OCI-LY3 (cell line): ENCODE measurements around the gene CRYL1.

Source experiments
- H2AFZ ChIP-seq: fragments of 200-600, 300-600 bp; shearing (Covaris generic); 2 replicates; pipeline ENCODE4 v1.6.0; 2014; ENCODE audit warnings: antibody characterized with exemption, low read depth, low read length
- H3K27ac ChIP-seq: fragments of 200-600, 300-600 bp; sonication (generic); 2 replicates; pipeline ENCODE4 v1.5.1; 2014; ENCODE audit warnings: mild to moderate bottlenecking, low read length, moderate library complexity, mixed read lengths
- H3K27me3 ChIP-seq: fragments of 200-600, 300-600 bp; sonication (generic); 2 replicates; pipeline ENCODE4 v1.6.1; 2014; ENCODE audit warnings: low read depth, low read length, mixed read lengths
- H3K36me3 ChIP-seq: fragments of 200-600, 300-600 bp; sonication (generic); replicated peaks from 2 replicates; pipeline ENCODE3; 2014; ENCODE audit warnings: low read depth, low read length, mixed read lengths
- H3K4me1 ChIP-seq: fragments of 300-600, 200-600 bp; sonication (generic); 2 replicates; pipeline ENCODE4 v1.6.1; 2014; ENCODE audit warnings: low read length, mixed read lengths
- H3K4me2 ChIP-seq: fragments of 200-600, 300-600 bp; sonication (generic); 2 replicates; pipeline ENCODE4 v1.6.1; 2014; ENCODE audit warnings: low read length, mixed read lengths
- H3K4me3 ChIP-seq: fragments of 300-600, 200-600 bp; sonication (generic); 2 replicates; pipeline ENCODE4 v1.5.1; 2014; ENCODE audit warnings: antibody characterized with exemption, mild to moderate bottlenecking, low read length, moderate library complexity
- H3K79me2 ChIP-seq: fragments of 300-600, 200-600 bp; shearing (Covaris generic); 2 replicates; pipeline ENCODE4 v1.6.1; 2014; ENCODE audit warnings: mild to moderate bottlenecking, low read length, mixed read lengths
- H3K9ac ChIP-seq: fragments of 300-600, 200-600 bp; shearing (Covaris generic); 2 replicates; pipeline ENCODE4 v1.6.0; 2014; ENCODE audit warnings: mild to moderate bottlenecking, low read length, moderate library complexity
- H3K9me3 ChIP-seq: fragments of 200-600, 300-600 bp; shearing (Covaris generic); 2 replicates; pipeline ENCODE4 v1.6.1; 2014; ENCODE audit warnings: low read length, mixed read lengths; ENCODE audit not compliant: insufficient read depth
- H4K20me1 ChIP-seq: fragments of 200-600, 300-600 bp; sonication (generic); 2 replicates; pipeline ENCODE4 v1.6.1; 2016; ENCODE audit warnings: low read length, mixed read lengths; ENCODE audit not compliant: insufficient read depth
- EZH2phosphoT487 ChIP-seq: fragments of 200-600 bp; shearing (Covaris generic); IDR thresholded peaks from 2 replicates; pipeline ENCODE4 v1.6.1; 2018; ENCODE audit warnings: antibody characterized with exemption, mixed run types, low read depth
- TF ChIP-seq, protein P1 (sequence below): fragments of 200-600, 300-600 bp; sonication (generic); IDR thresholded peaks from 2 replicates; pipeline ENCODE4 v1.5.1; 2014; ENCODE audit warnings: antibody characterized with exemption, low read length, low read depth

The CRYL1 gene

DNA sequence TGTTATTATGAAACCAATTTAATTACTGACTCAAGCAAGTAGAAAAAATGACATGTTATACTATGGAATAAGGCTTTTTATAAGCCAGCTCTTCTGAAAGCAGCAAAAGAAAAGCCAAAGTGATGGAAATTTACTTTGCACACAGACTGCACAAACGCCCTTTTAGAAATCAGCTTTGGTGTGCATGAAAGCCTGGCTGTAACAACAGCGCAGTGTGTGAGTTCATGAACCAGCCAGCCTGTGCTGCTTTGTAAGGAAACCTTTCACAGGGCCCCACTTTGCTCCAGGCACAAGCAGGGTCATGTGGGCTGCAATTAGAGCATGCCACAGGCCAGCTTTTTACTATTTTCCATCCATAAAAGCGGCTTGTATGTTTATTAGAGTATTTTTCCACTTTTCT lies 27.7 kb upstream of the CRYL1 start:
- Histone ChIP-seq H3K9ac (no peak overlapping the region), H3K4me3 (no peak overlapping the region), H2AFZ (no peak overlapping the region), H3K36me3 (no peaks in the 10 kb centered on the region), H3K27me3 (no peaks in the 10 kb centered on the region), H4K20me1 (no peaks in the 10 kb centered on the region), H3K9me3 (no peaks in the 10 kb centered on the region), H3K4me1 (no peaks in the 10 kb centered on the region), H3K79me2 (no peaks in the 10 kb centered on the region), H3K4me2 (no peak overlapping the region), H3K27ac (no peak overlapping the region)
- TF ChIP-seq, protein P1, sequence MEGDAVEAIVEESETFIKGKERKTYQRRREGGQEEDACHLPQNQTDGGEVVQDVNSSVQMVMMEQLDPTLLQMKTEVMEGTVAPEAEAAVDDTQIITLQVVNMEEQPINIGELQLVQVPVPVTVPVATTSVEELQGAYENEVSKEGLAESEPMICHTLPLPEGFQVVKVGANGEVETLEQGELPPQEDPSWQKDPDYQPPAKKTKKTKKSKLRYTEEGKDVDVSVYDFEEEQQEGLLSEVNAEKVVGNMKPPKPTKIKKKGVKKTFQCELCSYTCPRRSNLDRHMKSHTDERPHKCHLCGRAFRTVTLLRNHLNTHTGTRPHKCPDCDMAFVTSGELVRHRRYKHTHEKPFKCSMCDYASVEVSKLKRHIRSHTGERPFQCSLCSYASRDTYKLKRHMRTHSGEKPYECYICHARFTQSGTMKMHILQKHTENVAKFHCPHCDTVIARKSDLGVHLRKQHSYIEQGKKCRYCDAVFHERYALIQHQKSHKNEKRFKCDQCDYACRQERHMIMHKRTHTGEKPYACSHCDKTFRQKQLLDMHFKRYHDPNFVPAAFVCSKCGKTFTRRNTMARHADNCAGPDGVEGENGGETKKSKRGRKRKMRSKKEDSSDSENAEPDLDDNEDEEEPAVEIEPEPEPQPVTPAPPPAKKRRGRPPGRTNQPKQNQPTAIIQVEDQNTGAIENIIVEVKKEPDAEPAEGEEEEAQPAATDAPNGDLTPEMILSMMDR = no peak
- no peak for TF ChIP-seq EZH2phosphoT487

DNA sequence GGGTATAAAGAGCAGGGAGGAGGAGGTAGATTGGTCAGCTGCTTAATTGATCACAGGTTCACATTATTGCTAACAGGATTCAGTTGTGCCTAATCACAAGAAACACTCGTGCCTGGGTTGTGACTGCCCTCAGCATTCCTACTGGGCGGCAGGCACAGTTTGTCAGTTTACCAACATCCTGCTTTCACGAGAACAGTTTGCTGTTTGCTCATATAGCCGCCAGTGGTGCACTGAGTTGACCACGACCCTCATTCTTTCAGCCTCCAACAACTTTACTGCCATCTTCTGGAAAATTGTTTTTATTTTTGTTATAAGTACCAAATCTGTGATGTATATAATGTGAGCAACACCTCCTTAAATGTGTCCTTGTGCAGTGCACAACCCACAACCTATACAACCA lies 25.1 kb upstream of the CRYL1 start:
- Histone ChIP-seq H3K36me3 (no peaks in the 10 kb centered on the region), H3K9me3 (no peaks in the 10 kb centered on the region), H3K9ac (no peak overlapping the region), H2AFZ (no peak overlapping the region), H3K4me2 (no peak overlapping the region), H3K27me3 (no peaks in the 10 kb centered on the region), H3K27ac (no peak overlapping the region), H4K20me1 (no peaks in the 10 kb centered on the region), H3K79me2 (no peaks in the 10 kb centered on the region), H3K4me1 (peaks cover 22% of the 10 kb centered on the region), H3K4me3 (no peak overlapping the region)
- TF ChIP-seq, protein P1 = peak; percentile 22; the same call in 1 of the 2 replicates
- TF ChIP-seq EZH2phosphoT487 = no peak

DNA sequence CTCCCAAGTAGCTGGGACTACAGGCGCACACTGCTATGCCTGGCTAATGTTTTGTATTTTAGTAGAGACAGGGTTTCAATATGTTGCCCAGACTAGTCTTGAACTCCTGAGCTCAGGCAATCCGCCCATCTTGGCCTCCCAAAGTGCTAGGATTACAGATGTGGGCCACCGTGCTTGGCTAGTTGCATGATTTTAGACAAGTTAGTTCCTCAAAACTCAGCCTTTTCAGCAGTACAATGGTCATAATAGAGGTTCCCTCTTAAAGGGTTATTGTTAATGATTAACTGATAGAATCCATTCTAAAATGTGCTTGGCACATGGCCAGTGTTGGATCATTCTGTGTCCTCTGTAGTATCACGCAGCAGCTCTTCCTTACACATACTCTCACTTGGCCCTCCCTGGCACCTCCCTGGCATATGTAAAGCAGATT lies 21.8 kb upstream of the CRYL1 start:
- no peak overlapping the region for H3K4me3 ChIP-seq
- no peak overlapping the region for H3K9ac ChIP-seq
- H3K79me2 ChIP-seq = no peaks in the 10 kb centered on the region
- no peaks in the 10 kb centered on the region for H4K20me1 ChIP-seq
- peak overlapping the region; percentile 73 for H3K4me2 ChIP-seq
- peaks cover 40% of the 10 kb centered on the region for H3K4me1 ChIP-seq
- no peaks in the 10 kb centered on the region for H3K9me3 ChIP-seq
- H2AFZ ChIP-seq = no peak overlapping the region
- H3K27me3 ChIP-seq = no peaks in the 10 kb centered on the region
- H3K27ac ChIP-seq = no peak overlapping the region
- H3K36me3 ChIP-seq = no peaks in the 10 kb centered on the region
- TF ChIP-seq EZH2phosphoT487 = no peak
- TF ChIP-seq, protein P1 = no peak

DNA sequence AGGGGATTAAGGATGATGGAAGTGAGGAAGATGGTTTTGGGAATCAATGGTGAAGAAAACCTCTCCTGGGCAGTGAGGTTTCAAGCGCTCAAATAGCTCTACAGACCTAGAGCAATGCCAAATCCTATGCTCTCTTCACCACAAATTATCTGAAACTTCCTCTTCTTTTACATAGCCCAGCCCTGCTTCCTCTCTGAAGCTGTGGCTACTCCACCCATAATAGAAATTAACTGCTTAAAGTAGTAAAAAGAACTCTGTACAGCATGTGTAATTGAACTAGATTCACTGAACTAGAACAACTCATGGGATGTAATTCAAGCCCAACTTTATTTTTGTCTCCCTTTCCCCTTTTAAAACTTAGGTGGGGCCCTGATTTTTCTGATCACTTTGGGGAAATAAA lies 20.9 kb upstream of the CRYL1 start:
- Histone ChIP-seq H3K27me3 (no peaks in the 10 kb centered on the region), H3K36me3 (no peaks in the 10 kb centered on the region), H3K4me2 (peak overlapping the region; percentile 73), H3K27ac (peak overlapping the region; percentile 44), H3K79me2 (no peaks in the 10 kb centered on the region), H3K9ac (peak overlapping the region; percentile 8; the same call in 1 of the 2 replicates), H2AFZ (peak overlapping the region; percentile 43), H4K20me1 (no peaks in the 10 kb centered on the region), H3K4me3 (peak overlapping the region; percentile 16), H3K9me3 (no peaks in the 10 kb centered on the region), H3K4me1 (peaks cover 40% of the 10 kb centered on the region)
- no peak for TF ChIP-seq EZH2phosphoT487
- TF ChIP-seq, protein P1 = no peak
